GM19438 (cell line): ENCODE data around the gene PACSIN2.
"Not testable (repeated sequence)": the region's sequence is repeated elsewhere in the genome, so short reads cannot be mapped to it uniquely, and the experiment has no call there.

Source experiments
- ATAC-seq: cut with Tn5 transposase; IDR thresholded peaks from one replicate; pipeline ENCODE4 v1.9.1; 2021; ENCODE audit warnings: low read depth; ENCODE audit not compliant: unreplicated experiment

The PACSIN2 gene

DNA sequence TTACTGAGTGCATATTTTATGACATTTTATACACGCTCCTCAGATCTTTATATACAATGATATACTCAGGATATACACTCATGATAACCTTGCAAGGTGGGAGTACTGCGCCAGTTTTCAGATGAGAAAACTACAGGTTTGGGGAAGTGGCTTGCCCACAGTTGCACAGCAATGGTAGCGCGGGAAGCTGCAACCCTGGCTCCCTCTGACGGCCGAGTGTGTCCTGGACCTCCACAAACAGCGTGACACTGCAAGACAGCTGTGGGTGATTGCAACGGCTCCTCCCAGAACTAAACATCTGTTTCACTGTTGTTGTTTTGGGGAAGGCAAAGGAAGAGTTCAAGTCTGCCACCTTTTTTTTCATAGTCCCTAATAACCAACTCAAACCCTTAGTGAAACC, 47.0 kb downstream of the PACSIN2 start:
- ATAC-seq: no peak

DNA sequence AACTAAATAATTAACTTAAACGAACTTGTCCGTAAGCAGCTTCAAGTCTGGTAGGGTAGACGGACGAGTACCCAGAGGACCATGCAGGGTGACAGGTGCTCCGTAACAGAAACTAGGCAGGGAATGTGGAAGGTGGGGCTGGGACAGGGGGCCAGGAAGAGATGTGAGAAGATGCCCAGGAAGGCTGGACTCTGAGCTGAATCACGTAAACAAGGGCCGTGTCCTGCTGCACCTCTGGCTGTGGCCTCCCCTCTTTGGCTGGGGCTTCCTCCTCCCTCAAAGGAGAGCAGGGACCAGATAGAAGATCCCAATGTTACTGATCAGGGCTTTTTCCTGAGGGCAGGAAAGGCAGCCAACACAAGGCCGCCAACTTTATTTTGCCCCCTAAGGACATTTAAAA, 47.9 kb downstream of the PACSIN2 start:
- no peak for ATAC-seq

DNA sequence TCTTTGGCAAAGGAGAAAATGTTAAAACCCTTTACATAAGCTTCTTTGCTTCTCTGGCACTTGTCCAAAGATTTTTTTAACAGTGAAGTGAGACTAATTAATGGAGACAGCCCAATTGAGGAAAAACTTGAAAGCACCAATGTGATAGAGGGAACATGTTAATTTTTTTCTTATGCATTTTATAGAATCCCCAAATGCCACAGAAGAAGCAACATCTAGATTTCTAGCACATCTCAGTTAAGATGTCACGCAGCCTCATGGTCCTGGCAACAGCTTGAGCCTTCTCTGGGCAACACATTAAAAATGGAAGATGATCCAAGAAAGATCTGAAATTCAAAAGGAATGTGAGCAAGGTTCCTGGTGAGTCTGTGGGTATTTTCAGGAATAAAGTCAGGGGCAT, 48.5 kb downstream of the PACSIN2 start:
- ATAC-seq: no peak

DNA sequence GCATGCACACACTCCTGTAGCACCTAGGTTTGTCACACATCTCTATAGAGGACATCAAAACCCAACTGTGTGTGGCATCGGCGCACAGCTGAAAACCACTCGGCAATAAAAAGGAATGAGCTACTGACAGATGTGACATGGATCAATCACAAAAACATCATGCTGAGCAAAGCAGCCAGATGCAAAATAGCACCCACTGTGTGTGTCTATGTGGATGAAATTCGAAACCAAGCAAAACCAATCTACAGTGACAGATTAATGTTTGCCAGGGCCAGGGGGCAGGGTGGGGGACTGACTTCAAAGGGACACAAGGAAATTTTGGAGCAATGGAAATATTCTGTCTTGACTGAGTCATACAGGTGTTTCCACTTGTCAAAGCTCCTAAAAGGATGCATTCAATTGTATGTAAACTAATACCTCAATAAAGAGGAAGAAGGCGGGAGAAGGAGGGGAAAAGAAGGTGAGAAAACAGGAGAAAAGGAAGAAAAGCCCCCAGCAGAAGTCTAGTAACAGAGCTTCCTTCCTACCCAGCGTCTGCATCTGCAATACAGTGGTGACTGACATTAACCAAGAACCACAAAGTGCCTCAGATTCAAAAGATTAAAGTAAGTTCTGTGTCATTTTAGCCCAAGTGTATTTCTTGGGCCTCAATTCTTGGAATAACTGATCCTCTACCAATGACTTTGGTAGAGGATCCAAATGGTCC, 49.8 kb downstream of the PACSIN2 start:
- no peak for ATAC-seq

DNA sequence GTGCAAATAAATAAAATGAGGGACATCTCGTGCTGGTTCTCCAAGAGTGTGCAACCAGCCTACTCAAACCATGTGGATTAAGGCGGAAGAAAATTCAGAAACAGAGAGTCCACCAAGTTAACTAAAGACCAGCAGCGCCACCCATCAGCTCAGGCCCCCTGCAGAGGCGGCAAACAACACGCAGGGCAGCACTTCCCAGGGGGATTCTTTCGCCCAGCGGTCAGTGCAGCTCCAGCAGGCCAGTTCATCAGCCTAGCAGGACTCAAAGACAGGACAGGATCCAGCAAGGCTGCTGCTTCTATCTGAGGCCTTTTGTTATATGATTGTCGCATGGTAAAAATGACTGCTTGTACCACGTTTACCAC, 51.7 kb downstream of the PACSIN2 start:
- ATAC-seq: no peak

DNA sequence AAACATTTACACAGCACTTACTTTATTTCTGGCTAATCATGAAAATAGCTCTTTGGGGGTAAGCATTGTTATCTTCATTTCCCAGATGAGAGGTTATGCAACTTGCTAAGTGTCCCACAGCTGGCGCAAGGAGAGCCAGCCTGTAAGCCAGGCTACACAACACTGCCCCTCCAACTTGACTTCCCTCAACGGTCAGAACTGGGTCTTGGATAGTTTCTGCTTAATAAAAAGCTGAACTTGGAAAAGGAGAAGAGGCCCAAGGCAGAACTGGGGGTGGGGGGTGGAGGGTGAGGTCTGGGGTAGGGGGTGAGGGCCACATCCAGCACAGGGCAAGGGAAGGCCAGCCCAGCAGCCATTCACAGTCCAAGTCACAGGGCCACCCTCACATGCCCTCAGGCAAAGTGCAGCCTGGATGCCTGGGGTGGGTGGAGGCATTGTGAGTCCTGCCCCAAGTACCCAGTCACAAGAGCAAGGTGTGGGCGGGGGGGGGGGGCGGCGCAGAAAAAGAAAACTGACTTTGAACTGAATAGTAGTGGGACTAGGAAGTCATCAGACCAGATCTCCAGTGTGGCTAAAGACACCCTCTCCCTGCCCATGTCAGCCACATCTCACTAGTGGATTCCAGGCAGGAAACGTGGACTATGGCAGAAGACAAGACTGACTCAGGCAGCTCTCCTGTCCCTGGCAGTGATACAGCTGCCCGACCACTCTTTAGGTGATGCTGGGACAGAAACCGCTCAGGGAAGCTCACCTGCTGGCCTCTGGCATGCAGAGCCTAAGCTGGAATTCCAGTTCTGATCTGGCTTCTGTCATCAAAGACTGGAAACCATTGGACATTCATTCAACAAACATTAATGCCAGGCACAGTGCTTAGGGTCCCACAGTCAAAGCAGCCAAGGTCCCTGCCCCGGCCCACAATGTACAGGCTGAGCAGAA, 52.4 kb downstream of the PACSIN2 start:
- no peak for ATAC-seq

DNA sequence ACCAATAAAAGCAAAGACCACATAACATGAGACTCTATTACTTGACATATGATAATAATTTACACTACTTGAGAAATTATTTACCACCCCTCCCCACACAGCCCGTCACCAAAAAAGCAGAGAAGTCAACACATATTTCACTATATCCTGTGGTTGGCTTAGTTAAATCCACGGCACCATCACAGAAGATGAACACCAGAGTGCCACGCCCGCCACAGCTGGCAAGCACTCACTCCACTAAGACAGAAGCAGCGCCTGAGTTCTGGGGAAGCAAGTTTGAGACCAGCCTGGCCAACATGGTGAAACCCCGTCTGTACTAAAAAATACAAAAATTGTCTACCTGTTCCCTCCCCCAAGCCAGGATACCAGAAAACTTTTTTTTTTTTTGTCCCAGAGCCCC, 53.1 kb downstream of the PACSIN2 start:
- no peak for ATAC-seq

DNA sequence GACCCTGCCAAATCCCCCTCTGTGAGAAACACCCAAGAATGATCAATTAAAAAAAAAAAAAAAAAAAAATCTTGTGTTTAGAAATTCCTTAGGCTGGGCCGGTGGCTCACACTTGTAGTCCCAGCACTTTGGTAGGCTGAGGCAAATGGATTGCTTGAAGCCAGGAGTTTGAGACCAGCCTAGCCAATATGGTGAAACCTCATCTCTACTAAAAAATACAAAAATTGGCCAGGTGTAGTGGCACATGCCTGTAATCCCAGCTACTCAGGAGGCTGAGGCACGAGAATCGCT, 53.6 kb downstream of the PACSIN2 start:
- not testable (repeated sequence) for ATAC-seq

DNA sequence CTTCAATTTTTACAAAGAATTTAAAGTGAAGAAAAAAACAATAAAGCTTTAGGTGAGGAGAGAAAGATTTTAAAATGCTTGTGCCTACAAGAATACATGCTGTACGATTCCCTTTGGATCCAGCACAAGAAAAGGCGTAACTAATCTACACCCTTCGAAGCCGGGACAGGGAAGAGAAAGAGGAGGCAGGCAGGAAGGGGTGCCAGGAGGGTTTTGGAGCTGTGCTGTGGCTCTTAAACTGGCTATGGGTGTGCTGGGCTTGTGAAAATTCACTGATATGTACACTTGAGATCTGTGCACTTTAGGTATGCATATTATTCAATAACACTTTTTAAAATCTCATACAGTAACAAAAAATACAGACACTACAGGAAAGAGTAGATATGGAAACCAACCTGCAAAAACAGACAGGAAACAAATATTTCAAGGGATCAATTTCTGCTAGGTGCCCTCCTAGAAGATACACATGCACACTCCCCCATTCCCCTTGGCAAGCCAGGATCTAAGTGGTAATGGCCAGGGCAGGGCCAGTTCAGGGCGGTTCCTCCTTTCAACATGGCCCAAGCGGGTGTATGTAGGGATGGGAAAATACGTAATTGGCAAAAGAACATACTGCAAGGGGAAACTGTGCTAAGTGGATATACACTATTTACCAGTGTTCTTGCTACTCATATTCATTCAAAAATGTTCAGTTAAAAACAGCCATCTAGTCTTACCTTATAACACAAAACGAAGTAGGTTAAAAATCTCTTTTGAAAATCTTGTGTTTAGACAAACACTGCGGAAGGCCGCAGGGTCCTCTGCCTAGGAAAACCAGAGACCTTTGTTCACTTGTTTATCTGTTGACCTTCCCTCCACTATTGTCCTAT, 54.2 kb downstream of the PACSIN2 start:
- ATAC-seq: no peak

DNA sequence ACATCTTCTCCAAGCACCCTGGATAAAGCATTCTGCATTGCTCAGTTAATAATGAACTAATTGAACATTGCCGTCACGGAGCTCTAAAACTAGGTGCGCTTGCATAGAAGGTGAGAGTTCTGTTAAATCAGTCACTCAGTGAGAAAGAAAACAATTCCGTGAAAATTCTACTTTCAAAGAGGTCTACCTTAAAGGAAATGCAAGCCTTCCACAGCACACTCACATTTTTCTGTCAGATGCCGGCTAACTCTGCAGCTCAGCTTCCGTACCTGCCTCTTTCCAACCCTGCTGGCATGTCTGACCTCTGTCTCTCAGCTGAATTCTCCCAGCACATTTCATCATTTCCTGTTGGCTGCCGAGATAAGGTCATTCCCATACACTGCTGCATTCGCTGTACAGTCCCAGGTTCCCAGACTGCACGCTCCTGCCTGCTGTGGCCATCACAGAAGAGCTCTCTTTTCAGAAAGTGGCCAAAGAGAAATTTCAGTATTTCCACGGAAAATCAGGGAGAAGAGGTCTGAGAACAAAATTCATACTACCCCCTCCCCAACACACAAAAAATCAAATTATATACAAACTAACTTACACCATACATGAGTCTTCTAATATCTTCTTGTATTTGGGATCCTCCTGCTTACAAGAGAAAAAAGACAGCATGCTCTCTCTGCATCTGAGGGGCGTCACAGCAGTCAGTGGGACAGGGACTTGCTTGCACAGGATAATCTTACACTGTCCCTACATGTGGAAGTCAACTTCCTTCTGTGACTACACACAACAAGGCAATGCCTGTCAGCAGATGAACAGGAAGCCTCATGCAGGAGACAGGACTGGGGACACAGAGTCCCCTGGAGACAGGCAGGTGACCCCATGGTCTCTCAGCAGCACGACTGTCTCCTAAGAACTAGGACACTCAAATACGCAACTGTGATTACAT, 55.1 kb downstream of the PACSIN2 start:
- ATAC-seq: no peak

DNA sequence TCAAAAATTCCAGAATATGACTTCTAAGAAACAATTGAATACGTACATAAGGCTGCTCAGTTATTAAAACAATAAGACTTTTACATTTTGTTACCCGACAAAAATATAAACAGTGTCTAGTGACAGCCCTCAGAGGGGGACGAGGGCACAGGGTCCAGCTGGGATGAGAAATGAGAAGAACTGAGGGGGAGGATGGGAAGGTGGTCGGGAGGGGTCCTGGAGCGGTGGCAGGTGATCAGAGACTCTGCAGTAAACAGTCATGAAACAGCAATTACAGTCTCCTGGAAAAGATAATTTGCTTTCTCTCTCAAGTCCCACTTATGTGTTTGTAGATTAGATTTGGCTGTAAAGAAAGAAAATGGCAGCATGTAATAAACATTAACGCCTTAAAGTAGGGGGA, 56.0 kb downstream of the PACSIN2 start:
- no peak for ATAC-seq

DNA sequence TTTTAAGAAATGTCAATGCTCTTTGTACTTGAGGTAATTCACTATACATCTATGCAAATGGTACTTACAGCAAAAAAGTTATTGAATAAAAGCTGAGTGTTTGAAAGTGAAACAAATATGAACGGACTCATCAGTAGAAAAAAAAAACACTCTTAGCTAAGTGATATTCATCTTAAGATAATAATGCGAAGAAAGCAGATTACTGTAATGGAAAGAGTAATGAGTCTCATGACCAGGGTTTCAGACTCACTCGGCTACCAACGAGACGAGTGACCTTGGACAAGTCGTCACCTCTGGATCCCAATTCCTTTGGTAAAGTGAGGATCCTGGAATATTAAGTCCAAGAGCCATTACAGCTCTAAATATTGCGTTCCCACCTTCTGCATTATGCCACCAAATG, 57.0 kb downstream of the PACSIN2 start:
- ATAC-seq: no peak

DNA sequence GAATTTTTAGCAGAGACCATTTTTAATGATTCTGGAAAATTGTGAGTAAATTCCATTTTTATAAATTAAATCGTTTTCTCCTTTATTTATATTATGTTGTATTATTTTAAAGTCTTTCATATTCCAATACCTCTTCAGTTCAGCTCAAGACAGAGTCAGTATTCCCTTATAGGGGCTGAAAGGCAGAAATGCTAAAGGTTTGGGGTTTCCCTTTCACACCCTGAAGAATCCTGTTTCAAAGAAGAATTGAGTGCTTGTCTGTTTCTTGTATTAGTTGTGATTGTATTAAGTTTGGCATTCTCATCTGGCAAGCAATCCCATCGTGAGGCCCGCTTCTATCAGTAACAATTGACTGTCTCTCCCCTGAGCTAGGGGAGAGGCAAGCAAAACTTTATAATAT, 57.4 kb downstream of the PACSIN2 start:
- ATAC-seq: no peak

DNA sequence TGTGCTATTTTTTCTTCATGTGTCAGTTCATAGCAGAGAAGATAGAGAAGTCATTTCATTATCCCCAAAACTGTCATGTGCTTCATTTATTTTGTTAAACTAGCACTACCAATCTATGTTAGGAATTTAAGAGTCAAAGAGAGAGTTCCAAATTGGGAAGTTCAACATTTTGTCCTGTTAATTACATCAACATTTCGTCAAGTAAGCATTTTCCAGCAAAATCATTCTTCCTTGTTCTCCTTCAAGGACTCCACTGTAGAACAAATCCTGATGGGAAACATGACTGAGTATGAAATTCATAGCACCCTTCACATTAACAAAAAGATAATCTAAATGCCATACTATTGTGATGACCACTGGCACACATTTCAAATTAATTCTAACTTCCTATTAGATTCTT, 59.1 kb downstream of the PACSIN2 start:
- ATAC-seq: no peak

DNA sequence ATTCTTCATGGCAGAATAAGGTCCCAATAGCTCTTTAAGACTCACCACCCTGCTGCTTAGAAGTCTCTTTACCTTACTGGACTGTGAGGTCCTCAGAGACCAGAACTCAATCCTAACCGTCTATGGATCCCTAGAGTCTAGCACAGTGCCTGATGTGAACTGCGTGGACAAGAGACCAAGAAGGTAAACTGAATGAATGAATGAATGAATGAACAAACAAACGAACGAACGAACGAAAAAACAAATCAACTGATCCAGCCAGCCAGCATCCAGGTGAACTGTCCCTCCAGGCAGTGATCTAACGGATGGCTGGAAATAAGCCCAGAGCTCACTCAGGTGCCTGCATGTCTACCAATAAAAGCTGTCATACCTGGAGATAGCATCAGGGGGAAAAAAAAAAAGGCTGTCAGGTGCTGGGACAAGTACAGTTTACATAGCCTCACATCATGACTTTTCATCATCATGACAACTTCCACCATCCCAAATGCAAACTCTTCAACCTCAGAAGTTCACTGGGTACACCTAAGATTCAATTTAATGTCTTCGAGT, 59.8 kb downstream of the PACSIN2 start:
- ATAC-seq: no peak

DNA sequence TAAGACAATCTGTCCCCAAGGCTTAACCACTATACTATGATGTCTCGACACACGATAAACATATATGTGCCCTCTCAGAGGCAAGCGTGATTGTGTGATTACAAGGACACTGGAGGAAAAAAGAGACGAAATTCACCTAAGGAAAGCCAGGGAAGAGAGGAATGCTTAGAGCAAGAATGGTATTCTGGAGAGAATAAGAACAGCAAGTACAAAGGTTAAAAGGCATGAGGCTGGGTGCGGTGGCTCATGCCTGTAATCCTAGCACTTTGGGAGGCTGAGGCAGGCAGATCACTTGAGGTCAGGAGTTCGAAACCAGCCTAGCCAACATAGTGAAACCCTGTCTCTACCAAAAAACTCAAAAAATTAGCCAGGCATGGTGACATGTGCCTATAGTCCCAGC, 61.2 kb downstream of the PACSIN2 start:
- not testable (repeated sequence) for ATAC-seq

DNA sequence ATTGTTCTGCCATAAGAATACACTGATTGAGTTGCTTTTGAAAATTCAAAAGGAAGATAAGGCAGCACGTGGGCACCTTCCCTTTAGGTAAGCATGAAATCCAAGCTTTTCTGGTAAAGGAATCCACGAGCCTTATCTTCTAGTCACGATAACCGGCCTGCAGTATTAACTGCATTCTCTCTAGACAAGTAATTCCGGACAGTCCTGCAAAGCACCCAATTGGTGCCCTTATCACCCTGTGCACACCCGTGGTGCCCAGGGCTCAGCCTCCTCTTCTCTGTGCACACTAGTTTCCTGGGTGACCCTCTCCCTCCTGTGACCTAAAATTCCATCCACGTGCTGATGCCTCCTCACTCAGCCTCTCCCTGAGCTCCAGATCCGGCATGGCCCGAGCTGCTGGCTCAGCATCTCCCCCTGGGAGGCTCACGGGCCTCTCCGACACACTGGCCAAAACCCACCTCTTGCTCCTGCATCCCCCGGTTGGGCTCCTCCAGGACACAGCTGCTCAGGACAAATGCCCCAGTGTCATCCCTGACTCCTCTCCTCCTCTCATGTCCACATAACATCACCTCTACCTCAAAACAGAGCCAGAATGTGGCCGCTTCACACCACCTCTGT, 63.7 kb downstream of the PACSIN2 start:
- ATAC-seq: no peak

DNA sequence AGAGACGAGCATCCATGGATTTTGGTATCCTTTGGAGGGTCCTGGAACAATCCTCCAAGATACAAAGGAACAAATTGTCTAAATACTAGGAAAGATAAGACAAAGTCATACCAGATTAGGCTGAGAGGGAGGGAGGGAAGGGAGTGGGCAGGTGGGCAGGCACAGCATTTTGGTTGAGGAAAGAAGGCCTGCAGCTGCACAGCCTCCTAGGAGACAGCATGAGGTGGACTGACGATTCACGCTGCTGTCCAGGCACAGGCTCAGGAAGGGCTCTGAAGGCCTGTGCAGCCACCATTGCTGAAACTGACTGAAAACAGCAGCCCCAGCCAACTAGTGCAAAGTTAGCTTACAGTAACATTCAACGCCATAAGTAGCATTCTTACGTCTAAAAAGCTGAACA, 64.7 kb downstream of the PACSIN2 start:
- ATAC-seq: no peak

DNA sequence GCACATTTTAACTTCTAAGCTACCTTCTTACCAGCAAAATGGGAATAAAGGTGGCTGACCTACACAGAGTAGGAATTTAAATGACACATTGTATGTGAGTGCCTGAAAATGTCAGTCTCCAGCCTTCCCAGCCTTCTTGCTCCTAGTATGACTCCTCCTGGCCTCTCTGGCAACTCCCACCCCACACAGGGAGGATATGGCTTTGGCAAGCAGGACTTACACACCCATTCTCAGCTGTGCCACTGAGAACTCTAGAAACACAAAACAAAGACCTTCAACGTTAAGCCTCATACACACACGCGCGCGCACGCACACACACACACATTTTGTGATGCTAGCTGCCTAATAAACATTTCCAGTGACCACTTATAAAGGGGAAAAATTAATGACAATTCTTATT, 65.8 kb downstream of the PACSIN2 start:
- no peak for ATAC-seq

DNA sequence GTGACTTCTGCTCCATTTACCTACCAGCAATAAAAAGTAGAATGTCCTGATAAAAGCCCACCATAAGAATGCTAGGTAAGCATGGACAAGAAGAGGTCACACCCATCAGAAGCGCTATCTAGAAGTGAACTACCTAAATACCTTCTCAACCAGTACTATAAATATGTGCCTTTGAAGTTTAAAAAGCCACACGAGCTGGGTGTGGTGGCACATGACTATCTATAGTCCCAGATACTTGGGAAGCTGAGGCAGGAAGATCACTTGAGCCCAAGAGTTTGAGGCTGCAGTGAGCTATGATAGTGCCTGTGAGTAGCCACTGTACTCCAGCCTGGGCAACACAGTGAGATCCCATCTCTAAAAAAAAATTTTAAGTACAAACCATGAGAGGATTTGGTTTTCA, 66.7 kb downstream of the PACSIN2 start:
- no peak for ATAC-seq
